GM23338 (cell line): ENCODE data around the gene CFAP77. TPM values are rescaled to one million over a fixed set of nuclear protein-coding genes. Genes with fewer than 3 reads are reported as not detected.

Experiments used
- ATAC-seq: fragments of 200-7000 bp; cut with Tn5 transposase; 3 replicates; pipeline ENCODE4 v1.9.1; 2020
- DNase-seq: peaks from one replicate; pipeline ENCODE4 v3.0.0-alpha.2; 2015; ENCODE audit warnings: low spot score
- H2AFZ ChIP-seq: fragments of 200-600 bp; sonication (generic); 2 replicates; pipeline ENCODE4 v1.8.0; 2016; ENCODE audit warnings: antibody characterized with exemption, mild to moderate bottlenecking, moderate library complexity
- H3F3A ChIP-seq: fragments of 200-600 bp; sonication (generic); replicated peaks from 2 replicates; pipeline ENCODE4 v1.8.0; 2017; ENCODE audit warnings: antibody characterized with exemption, mixed run types, low read depth
- H3K27ac ChIP-seq: fragments of 200-600 bp; sonication (generic); 2 replicates; pipeline ENCODE4 v1.6.1; 2016; ENCODE audit warnings: low read depth
- H3K27me3 ChIP-seq: fragments of 200-600 bp; sonication (generic); 2 replicates; pipeline ENCODE4 v1.8.0; 2016; ENCODE audit warnings: mild to moderate bottlenecking, mixed run types, moderate library complexity; ENCODE audit not compliant: insufficient read depth
- H3K36me3 ChIP-seq: fragments of 200-600 bp; sonication (generic); 2 replicates; pipeline ENCODE4 v1.8.0; 2016; ENCODE audit warnings: mild to moderate bottlenecking; ENCODE audit not compliant: insufficient read depth
- H3K4me1 ChIP-seq: fragments of 200-600 bp; sonication (generic); 2 replicates; pipeline ENCODE4 v1.8.0; 2016; ENCODE audit warnings: mild to moderate bottlenecking, moderate library complexity; ENCODE audit not compliant: insufficient read depth
- H3K4me2 ChIP-seq: fragments of 200-600 bp; sonication (generic); 2 replicates; pipeline ENCODE4 v1.7.1; 2017; ENCODE audit warnings: mixed run types
- H3K4me3 ChIP-seq: fragments of 200-600 bp; sonication (generic); 2 replicates; pipeline ENCODE4 v1.6.1; 2016; ENCODE audit warnings: mixed run types
- H3K79me2 ChIP-seq: fragments of 200-600 bp; sonication (generic); replicated peaks from 2 replicates; pipeline ENCODE4 v1.8.0; 2017; ENCODE audit warnings: mild to moderate bottlenecking; ENCODE audit not compliant: insufficient read depth
- H3K9me2 ChIP-seq: fragments of 200-600 bp; sonication (generic); 2 replicates; pipeline ENCODE4 v1.8.0; 2017; ENCODE audit not compliant: insufficient read depth
- H4K20me1 ChIP-seq: fragments of 200-600 bp; sonication (generic); replicated peaks from 2 replicates; pipeline ENCODE4 v1.8.0; 2017; ENCODE audit warnings: mild to moderate bottlenecking; ENCODE audit not compliant: insufficient read depth
- H3K27ac Mint-ChIP-seq: 2 replicates; pipeline ENCODE4 v1.8.0; 2020; ENCODE audit warnings: inconsistent platforms, mild to moderate bottlenecking, moderate library complexity, mixed read lengths
- H3K27me3 Mint-ChIP-seq: 3 replicates; pipeline ENCODE4 v1.8.0; 2022; ENCODE audit warnings: low read depth, mild to moderate bottlenecking, moderate library complexity, mixed read lengths, inconsistent platforms; ENCODE audit not compliant: insufficient read depth, poor library complexity
- H3K36me3 Mint-ChIP-seq: 3 replicates; pipeline ENCODE4 v1.8.0; 2021; ENCODE audit warnings: low read depth, mild to moderate bottlenecking, inconsistent platforms, moderate library complexity, mixed read lengths
- H3K4me1 Mint-ChIP-seq: 3 replicates; pipeline ENCODE4 v1.8.0; 2020; ENCODE audit warnings: mild to moderate bottlenecking, inconsistent platforms, mixed read lengths
- H3K4me3 Mint-ChIP-seq: 3 replicates; pipeline ENCODE4 v1.8.0; 2021; ENCODE audit warnings: moderate library complexity, mild to moderate bottlenecking, inconsistent platforms, mixed read lengths
- H3K9me3 Mint-ChIP-seq: 3 replicates; pipeline ENCODE4 v1.8.0; 2020; ENCODE audit warnings: moderate library complexity, mild to moderate bottlenecking, inconsistent platforms, mixed read lengths
- CREB1 ChIP-seq: fragments of 250-450 bp; sonication (Bioruptor Pico); IDR thresholded peaks from 2 replicates; pipeline ENCODE4 v1.5.0; 2020; ENCODE audit warnings: low read depth, mild to moderate bottlenecking, moderate library complexity
- CTCF ChIP-seq, 2 experiments: fragments of 200-600 bp in 1 of 2; sonication (generic) in 1 of 2; conservative IDR thresholded peaks; 2 replicates each; pipeline versions ENCODE4 v1.5.1 to v1.6.1; 2016 to 2017; ENCODE audit warnings: antibody characterized with exemption in 2 of 2, low read depth in 2 of 2, mild to moderate bottlenecking in 2 of 2, moderate library complexity in 1 of 2
- ETS1 ChIP-seq: IDR thresholded peaks from 2 replicates; pipeline ENCODE4 v1.6.1; 2016; ENCODE audit warnings: antibody characterized with exemption
- EZH2 ChIP-seq: fragments of 200-600 bp; sonication (generic); IDR thresholded peaks from one replicate; pipeline ENCODE4 v1.8.0; 2017; ENCODE audit warnings: antibody characterized with exemption, mild to moderate bottlenecking, low read depth; ENCODE audit not compliant: unreplicated experiment
- EZH2phosphoT487 ChIP-seq: fragments of 200-600 bp; sonication (generic); IDR thresholded peaks from one replicate; pipeline ENCODE4 v1.8.1; 2018; ENCODE audit warnings: antibody characterized with exemption; ENCODE audit not compliant: unreplicated experiment
- JUNB ChIP-seq: IDR thresholded peaks from one replicate; pipeline ENCODE4 v1.6.1; 2016; ENCODE audit warnings: antibody characterized with exemption; ENCODE audit not compliant: unreplicated experiment
- NANOG ChIP-seq: IDR thresholded peaks from 2 replicates; pipeline ENCODE4 v1.6.1; 2016; ENCODE audit warnings: antibody characterized with exemption, borderline replicate concordance
- POLR2AphosphoS5 ChIP-seq: IDR thresholded peaks from 2 replicates; pipeline ENCODE4 v1.6.1; 2016; ENCODE audit warnings: antibody characterized with exemption, low read depth
- REST ChIP-seq: IDR thresholded peaks from one replicate; pipeline ENCODE4 v1.6.1; 2018; ENCODE audit warnings: antibody characterized with exemption; ENCODE audit not compliant: unreplicated experiment
- STAT1 ChIP-seq: IDR thresholded peaks from one replicate; pipeline ENCODE4 v1.6.1; 2016; ENCODE audit warnings: antibody characterized with exemption; ENCODE audit not compliant: unreplicated experiment
- ZNF114 ChIP-seq: fragments of 250-450 bp; sonication (Bioruptor Pico); IDR thresholded peaks from 2 replicates; pipeline ENCODE4 v1.5.0; 2020; ENCODE audit warnings: mild to moderate bottlenecking, moderate library complexity
- ZNF331 ChIP-seq: fragments of 250-450 bp; sonication (Bioruptor Pico); IDR thresholded peaks from 2 replicates; pipeline ENCODE4 v1.5.0; 2020; ENCODE audit warnings: low read depth, mild to moderate bottlenecking, moderate library complexity
- polyA plus RNA-seq: library from polyadenylated mRNA; unstranded; fragments of >200 nt; fragmentation: Nextera tagmentation; extraction: Ambion mirVana; gene quantifications from 2 replicates; pipeline ENCODE4 v1.2.1, GENCODE V29; 2016
- total RNA-seq: library from RNA; depleted of rRNA; stranded (reverse); fragments of >200 nt; shearing (Covaris generic); gene quantifications from 2 replicates; pipeline ENCODE4 v1.2.3, GENCODE V29; 2014

CFAP77 gene
- total and polyA plus RNA-seq, 2 experiments from 2014 or later = 0.97 to 1.3 TPM

- TF ChIP-seq REST (no peak), JUNB (no peak), CREB1 (CRISPR knock-in tag) (no peak), NANOG (no peak), CTCF (conservative IDR thresholded peaks at IDR 0.05; ENCODE audit: low read depth in 2 of 2) (no peak)
These were observed 104.8 kb downstream of the CFAP77 start (continued) for GRCh38 chr9:132514821-132515220.

- no peaks in the 10 kb centered on the region; the same call in 2 of the 3 replicates for H3K9me3 Mint-ChIP-seq
- Histone ChIP-seq H3F3A (no peaks in the 10 kb centered on the region), H3K4me1 (no peaks in the 10 kb centered on the region), H3K27ac (no peak overlapping the region), H4K20me1 (no peaks in the 10 kb centered on the region), H3K9me2 (0 out of 2 replicates have a peak, but pooled peaks cover 3% of the 10 kb centered on the region), H3K4me3 (no peak overlapping the region), H2AFZ (no peak overlapping the region), H3K27me3 (no peaks in the 10 kb centered on the region), H3K79me2 (no peaks in the 10 kb centered on the region), H3K4me2 (no peak overlapping the region), H3K36me3 (no peaks in the 10 kb centered on the region)
- peaks cover 12% of the 10 kb centered on the region for H3K27me3 Mint-ChIP-seq
- peaks cover 6% of the 10 kb centered on the region; the same call in 2 of the 3 replicates for H3K4me1 Mint-ChIP-seq
- DNase-seq (no peak), ATAC-seq (no peak)
- no peaks in the 10 kb centered on the region for H3K36me3 Mint-ChIP-seq
- H3K27ac Mint-ChIP-seq = no peak overlapping the region
- H3K4me3 Mint-ChIP-seq = no peak overlapping the region
- no peak for TF ChIP-seq ETS1
- no peak for TF ChIP-seq STAT1
- no peak for TF ChIP-seq CTCF (conservative IDR thresholded peaks at IDR 0.05; ENCODE audit: low read depth in 2 of 2)
- TF ChIP-seq EZH2phosphoT487 = no peak
- no peak for TF ChIP-seq ZNF331 (CRISPR knock-in tag)
- no peak for TF ChIP-seq EZH2
- no peak for TF ChIP-seq NANOG
- TF ChIP-seq CREB1 (CRISPR knock-in tag) = no peak
- TF ChIP-seq ZNF114 (CRISPR knock-in tag) = no peak
- TF ChIP-seq JUNB = no peak
- TF ChIP-seq POLR2AphosphoS5 = no peak
These were observed 106.3 kb downstream of the CFAP77 start for GRCh38 chr9:132516301-132516700.
